Head of caudate nucleus (tissue), 42 donors: ENCODE measurements around the gene OLFM2.
"Not testable (repeated sequence)": the region's sequence is repeated elsewhere in the genome, so short reads cannot be mapped to it uniquely, and the experiment has no call there.

Experiments used
- DNase-seq, 42 donors: peaks; one replicate each; pipeline versions ENCODE4 v3.0.0 to v3.0.0-alpha.2; 2020 to 2021; ENCODE audit warnings: mixed read lengths in 7 of 42
- intact Hi-C: fragments of 100-400 bp; cut with DNase I; formaldehyde crosslinking; loops from one replicate; pipeline ENCODE4 v1.15.0; 2022

Gene OLFM2

DNA sequence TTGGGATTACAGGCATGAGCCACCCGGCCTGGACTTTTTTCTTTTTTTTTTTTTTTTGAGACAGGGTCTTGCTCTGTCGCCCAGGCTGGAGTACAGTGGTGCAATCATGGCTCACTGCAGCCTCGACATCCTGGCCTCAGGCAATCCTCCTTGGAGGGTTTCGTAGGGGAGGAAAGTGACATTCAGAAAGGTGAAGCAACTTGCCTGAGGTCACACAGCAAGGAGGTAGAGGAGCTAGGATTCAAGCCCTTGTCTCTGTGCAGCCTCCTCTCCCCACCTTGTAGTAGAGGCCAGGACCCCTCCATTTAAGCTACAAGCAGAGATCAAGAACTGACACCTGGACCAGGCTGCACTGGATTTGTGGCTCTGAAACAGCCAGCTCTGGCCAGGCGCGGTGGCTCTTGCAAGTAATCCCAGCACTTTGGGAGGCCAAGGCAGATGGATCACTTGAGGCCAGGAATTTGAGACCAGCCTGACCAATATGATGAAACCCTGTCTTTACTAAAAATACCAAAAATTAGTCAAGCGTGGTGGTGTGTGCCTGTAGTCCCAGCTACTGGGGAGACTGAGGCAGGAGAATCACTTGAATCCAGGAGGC lies 10.3 kb upstream of the OLFM2 start:
- intact Hi-C loops, DNase-seq: not testable (repeated sequence)

DNA sequence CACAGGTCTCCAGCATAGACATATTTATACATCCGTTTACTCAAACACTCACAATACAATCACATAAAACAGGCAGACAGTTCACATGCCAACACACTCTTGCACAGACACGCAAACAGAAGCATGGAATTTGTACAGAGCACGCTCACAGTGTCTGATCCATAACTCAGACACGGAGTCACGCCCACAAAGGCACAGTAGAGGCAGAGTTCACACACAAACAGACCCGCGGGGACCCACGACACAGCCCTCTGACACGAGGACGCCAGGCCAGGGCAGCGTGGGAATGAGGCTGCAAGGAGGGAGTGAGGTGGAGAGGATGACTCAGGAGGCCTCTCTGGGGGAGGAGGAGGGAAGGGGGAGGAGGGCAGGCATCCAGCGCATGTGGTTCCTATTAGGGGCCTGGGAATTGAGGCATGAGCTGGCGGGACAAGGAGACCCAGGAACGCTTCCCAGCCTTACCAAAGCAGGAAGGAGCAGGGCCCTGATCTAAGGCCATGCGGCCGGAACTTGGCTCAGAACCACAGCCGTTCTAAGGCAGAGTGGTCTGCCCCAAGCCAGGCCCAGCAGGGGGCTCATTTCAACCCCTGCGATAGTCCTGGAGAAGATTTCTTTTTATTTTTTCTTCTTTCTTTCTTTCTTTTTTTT lies 9.1 kb upstream of the OLFM2 start:
- intact Hi-C loops = no loop called here
- DNase-seq = peak; percentile 30 to 87 (median 64)

DNA sequence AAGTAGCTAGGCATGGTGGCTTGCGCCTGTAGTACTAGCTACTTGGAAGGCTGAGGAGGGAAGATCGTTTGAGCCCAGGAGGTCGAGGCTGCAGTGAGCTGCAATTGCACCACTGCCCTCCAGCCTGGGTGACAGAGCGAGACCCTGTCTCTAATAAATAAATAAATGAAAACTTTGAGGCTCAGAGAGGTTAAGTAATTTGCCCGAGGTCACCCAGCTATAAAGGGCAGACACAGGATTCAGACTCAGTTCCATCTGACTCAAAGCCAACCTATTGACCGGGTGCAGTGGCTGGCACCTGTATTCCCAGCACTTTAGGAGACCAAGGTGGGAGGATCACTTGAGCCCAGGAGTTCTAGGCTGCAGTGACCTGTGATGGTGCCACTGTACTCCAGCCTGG lies 7.4 kb upstream of the OLFM2 start:
- no peak for DNase-seq
- intact Hi-C loops = no loop called here

DNA sequence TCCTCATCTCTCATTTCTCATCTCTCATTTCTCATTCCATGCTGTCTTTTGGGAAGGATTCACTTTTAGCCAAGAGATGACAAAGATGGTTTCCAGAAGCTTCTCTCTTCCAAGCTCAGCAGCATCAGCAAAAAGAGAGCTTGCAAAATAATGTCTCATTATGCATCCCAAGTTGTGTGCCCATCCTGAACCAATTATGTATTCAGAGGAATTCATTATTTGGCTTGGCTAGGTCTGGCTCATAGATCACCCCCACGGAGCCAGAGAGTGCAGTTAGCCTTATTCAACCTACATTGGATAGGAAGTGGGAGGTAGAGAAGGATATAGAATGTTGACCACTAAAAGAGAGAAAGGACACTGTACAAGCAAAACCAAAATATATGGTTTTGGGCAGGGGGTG lies 5.4 kb upstream of the OLFM2 start:
- no peak for DNase-seq
- intact Hi-C loops = no loop called here

DNA sequence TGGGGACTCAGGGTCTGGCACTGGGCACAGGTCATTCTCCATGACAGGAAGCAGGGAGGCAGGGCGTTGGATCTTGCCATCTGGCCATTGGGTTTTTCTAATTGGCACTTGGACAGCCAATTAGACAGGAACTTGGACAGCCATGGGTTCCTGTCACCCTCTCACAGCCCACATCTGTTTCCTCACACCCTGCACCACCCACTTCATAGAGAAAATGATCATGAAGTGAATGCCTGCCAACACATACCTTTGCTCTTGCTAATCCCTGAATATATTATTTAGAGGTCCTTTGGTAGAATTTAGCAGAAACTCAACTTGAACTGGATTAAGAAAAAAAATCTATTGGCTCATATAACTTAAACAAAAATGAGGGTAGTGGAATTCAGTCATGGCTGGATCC lies 4.9 kb upstream of the OLFM2 start:
- DNase-seq = no peak
- intact Hi-C loops = no loop called here

DNA sequence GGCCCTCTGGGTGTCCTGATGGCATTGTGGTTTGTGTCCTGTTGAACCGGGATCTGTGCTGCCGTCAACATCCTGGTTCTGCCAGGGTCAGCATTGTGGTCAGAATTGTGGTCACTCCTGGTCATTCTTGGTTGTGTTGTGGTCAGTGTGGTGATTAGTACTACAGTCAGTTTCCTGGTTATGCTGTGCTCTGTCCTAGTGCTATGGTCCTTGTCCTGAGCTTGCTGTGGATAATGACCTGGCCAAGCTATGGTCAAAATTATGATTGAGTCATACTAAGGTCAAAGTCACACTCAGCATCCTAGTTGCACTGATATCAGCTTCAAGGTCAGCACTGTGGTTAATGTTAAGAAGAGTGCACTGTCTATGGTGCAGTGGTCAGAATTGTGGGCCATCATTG lies 4.5 kb upstream of the OLFM2 start:
- intact Hi-C loops = no loop called here
- DNase-seq = no peak

DNA sequence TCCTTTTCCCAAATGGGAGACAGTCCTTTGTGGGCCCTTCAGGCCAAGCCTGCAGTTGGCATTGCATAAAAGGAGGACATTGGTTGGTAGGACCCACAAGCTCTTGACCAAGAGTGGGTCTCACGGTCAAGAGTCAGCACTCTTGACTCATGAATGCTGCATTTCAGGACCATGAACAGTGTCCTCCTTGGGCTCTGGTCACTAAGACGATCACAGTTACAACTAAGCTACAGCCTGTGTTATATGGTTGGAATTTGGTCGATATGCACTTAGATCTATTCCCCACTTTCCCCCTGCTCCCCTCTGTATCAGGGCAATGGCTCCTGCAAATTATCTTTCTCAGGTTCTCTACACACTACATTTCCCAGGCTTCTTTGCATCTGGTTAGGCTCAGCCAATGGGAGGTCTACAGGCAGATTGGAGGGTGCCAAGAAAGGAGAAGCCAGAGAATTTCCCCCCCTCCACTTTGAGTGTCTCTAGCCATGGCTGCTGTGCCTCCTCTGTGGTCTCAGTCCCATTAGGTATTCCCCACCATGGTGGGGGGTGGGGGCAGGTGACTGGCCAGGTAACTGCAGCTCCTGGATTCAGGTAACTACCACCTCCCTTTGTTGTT lies 3.1 kb upstream of the OLFM2 start:
- DNase-seq = no peak
- intact Hi-C loops = loop anchor here (10.0 kb wide), 2 partner anchors 155 to 315 kb away; partner anchors contain the start of gene MRPL4

DNA sequence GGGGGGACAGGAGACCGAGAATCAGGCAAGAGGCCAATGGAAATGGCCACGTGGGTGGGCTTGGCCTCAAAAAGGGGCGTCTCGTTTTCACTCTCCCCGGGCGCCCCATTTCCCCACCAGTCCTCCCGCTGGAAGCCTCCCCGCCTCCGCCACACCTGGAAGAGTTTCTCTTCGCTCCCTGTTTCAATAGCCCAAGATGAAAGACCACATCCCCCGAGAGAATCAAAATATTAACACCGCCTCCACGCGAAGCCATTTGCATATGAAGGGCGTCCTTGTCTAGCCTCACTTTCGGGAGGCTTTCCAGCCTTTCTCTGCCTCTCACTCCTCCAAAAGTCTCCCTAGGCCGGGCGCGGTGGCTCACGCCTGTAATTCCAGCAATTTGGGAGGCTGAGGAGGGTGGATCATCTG lies 691 bp upstream of the OLFM2 start:
- peak in 11 of 42 donors; percentile 14 to 53 (median 33) for DNase-seq
- intact Hi-C loops = loop anchor here (10.0 kb wide), 2 partner anchors 158 to 318 kb away; partner anchors contain the start of gene MRPL4

DNA sequence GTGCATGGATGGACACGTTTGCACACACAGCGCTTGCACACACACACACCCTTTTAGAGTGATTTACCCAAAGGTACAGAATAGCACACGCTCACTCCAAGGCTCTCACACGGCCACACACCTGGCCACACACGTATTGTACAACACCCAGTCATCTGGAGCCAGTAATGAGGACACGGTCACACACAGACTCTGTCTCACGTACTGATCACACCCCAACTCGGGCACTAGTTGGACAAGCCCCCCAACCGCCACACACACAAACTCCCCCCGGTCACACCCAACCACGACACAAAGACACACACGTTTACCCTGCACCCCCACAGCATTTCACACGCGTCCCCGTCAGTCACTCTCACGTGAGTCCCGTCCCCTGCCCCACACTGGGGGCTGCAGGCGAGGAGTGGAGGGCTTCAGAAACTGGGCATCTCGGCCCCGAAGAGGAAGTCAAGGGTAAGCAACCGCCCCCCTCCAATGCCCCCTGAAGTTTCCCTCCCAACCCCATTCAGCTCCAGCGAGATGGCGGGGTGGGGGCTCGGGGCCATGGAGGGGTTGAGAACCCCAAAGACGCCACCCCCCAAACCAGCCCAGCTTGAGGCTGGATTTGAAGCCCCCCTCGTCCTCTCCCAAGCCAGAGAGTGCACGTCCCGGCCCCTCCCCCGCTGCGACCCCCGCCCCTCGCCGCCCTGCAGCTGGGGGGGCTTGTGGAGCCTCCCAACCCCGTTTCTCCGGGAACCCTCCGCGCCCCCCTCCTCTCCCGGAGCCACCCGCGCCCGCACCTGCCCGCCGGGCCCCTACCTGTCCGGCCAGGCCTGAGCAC lies 599 bp downstream of the OLFM2 start:
- no peak for DNase-seq
- intact Hi-C loops = loop anchor here (10.0 kb wide), 2 partner anchors 159 to 319 kb away; partner anchors contain the start of gene MRPL4

DNA sequence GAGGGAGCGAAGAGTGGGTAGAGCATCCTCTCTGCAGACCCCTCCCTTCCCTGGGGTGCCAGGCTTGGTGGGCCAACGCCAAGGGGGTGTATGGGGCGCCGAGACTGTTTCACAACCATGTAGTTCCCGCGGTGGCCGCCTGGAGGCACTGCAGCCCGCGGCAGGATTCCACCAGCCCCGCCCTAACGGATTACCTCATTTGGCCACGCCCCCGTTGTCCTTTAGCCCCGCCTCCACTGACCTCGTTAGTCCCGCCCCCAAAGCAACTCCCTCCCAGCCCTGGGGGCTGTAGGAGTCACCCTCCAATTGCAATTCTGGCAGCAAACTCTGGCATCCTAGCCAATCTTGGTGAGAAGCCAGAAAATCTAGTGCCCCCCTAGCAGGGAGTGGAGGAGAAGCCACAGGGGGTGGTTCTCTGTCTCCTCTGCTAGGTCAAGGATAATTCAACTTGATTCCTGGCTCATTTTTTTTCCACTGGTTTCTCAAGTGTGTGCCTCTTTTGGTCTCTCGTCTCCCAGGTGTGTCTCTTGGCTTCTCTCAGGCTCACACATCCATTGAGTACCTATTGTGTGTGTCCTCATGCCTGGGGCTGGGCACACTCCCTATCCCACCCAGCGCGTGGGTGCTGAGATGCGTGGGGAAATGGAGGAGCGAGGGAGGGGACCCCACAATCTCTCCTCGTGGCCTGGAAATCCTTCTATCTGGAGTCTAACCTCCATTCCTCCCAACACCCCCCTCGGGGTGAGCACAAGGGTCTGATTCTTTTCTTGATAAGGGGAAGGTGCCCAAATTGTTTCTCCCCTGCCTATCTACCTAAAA lies 2.0 kb downstream of the OLFM2 start:
- DNase-seq = peak; percentile 56 to 92 (median 80)
- intact Hi-C loops = loop anchor here (5.0 to 10.0 kb wide), 3 partner anchors 93 to 320 kb away; partner anchors contain the start of gene MRPL4

DNA sequence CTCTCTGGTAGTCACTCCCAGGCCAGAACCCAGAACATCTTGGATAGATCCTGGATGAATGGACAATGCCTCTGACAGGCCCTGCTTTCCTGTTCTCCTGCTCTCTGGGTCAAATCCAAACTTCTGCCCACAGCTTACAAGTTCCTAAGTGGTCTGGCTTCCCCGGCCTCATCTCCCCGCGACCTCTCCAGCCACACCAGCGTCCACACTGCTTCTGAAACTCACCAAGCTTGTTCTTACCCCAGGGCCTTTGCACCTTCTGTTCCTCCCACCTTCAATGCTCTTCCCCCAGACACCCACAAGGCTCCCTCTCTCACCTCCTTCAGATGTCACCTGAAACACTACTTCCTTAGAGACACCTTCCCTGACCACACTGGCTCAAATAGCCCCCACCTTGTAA lies 3.5 kb downstream of the OLFM2 start:
- no peak for DNase-seq
- intact Hi-C loops = loop anchor here (5.0 to 10.0 kb wide), 3 partner anchors 94 to 322 kb away; partner anchors contain the start of gene MRPL4

DNA sequence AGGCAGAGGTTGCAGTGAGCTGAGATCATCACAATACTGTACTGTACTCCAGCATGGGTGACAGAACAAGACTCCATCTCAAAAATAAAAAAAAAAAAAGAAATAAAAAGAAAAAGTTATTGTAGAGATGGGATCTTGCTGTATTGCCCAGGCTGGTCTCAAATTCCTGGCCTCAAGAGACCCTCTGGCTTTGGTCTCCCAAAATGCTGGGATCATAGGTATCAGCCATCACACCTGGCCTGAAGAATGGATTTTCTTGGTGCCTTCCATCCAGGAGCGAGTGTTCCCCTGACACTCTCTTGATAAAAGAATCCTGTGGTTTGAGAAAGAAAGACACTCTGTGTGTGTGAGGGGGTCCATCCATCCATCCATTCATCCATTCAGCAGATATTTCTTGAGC lies 4.7 kb downstream of the OLFM2 start:
- intact Hi-C loops = loop anchor here (5.0 to 10.0 kb wide), 3 partner anchors 96 to 323 kb away; partner anchors contain the start of gene MRPL4
- DNase-seq = no peak

DNA sequence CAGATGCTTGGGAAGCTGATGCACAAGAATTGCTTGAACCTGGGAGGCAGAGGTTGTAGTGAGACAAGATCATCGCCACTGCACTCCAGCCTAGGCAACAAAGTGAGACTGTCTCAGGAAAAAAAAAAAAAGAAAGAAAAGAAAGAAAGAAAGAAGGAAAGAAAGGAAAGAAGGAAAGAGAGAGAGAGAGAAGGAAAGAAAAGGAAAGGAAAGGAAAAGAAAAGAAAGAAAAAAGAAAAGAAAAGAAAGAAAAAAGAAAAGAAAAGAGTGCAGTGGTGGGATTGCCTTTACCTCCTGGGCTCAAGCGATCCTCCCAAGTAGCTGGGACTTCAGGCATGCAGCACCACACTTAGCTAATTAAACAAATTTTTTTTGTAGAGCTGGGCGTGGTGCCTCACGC lies 12.9 kb downstream of the OLFM2 start:
- intact Hi-C loops = no loop called here
- DNase-seq = no peak

DNA sequence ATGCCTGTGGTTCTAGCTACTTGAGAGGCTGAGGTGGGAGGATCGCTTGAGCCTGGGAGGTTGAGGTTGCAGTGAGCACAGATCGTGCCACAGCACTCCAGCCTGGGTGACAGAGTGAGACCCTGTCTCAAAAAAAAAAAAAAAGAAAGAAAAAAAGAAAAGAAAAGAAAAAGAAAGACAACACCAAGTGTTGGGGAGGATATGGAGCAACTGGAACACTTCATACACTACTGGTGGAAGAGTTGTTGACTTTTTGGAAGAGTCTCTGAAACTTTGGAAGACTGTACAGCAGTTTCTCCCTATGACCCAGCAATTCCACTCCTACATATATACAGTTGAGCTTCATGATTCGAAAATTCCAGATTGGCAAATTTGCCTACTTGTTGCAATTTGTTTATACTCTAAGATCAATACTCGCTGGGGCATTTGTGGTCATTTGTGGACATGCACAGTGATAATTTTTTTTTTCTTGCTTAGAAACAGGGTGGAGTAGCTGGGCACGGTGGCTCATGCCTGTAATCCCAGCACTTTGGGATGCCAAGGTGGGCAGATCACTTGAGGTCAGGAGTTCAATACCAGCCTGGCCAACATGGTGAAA lies 13.4 kb downstream of the OLFM2 start:
- intact Hi-C loops = not testable (repeated sequence)

DNA sequence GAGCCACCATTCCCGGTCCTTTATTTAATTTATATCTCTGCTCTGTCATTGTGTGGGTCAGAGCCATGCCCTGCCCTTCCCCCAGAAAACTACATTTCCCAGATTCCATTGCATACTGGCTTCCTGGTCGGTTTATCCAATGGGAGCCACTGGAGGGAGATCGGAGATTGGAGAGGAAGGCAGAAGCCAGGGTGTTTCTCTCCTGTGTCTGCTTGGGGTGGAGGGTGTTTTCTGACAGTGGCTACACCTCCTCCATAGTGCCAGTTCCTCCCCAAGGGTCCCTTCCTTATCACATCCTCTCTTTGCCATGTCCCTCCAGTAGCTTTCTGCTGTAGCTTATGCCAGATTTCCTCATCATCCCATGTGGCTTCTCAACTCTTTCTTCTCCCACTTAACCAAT lies 19.0 kb downstream of the OLFM2 start:
- peak in 15 of 42 donors; percentile 22 to 71 (median 43) for DNase-seq
- intact Hi-C loops = no loop called here

More for the DNA sequence above, 13.4 kb downstream of the OLFM2 start:
- DNase-seq = not testable (repeated sequence)

DNA sequence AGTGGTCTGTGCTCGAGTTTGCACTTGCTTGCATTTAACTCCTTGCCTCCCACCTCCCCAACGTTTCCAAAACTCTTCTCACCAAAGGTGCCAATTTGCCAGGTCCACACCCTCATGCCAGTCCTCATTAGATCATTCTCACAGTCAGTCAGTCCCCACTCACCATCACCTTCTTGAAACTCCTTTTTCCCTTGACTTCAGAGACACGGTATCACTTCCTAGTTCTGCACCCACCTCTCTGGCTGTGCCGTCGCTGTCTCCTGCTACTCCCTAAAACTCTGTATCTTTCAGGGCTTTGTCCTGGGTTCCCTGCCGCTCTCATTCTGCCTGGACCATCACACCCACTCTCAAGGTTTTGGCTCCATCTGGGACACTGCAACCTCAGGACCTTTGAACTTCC lies 19.6 kb downstream of the OLFM2 start:
- intact Hi-C loops = no loop called here

DNA sequence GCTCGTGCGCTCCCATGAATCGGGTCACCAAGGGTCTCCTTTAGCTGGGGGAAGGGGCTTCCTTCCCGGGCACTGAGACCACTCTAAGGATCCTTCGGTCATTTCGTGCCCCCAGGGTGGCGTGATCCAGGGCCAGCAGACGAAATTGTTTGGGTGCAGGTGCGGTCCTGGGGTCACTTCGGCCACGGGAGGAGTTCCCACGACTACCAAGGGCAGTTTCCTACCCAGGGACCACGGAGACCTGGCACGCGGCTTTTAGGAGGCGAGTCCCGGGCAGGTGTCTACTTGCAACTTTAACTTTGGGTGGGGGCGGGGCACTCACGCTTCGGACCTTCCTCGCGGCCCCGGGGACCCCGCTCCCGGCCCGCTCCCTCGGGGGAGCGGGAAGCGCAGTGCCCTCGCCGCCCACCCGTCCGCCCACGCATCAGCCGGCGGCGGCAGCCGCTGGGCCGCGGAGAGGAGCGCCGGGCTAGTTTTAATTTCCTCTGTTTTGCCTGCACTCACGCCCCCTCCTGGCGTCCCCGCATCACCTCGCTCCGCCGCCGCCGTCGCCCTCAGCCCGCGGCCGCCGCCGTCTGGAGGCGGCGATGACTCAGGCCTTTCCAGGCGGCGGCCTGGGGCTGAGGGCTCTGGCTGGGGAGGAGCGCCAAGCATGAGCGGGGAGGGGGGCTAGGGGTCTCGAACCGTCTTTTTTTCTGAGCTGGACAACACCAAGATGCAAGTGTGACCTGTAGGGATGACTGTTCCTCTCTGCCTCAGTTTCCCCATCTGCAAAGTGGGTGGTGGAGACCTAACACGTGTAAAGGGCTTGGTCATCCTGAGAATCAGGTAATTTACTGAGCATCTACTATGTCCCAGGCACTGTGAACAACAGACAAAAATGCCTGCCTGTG lies 21.8 kb downstream of the OLFM2 start:
- intact Hi-C loops = no loop called here
- peak in 40 of 42 donors; percentile 18 to 82 (median 60) for DNase-seq

More for the DNA sequence above, 19.6 kb downstream of the OLFM2 start:
- no peak for DNase-seq
